Measurements from ENCODE around the gene LMO3.

DNA sequence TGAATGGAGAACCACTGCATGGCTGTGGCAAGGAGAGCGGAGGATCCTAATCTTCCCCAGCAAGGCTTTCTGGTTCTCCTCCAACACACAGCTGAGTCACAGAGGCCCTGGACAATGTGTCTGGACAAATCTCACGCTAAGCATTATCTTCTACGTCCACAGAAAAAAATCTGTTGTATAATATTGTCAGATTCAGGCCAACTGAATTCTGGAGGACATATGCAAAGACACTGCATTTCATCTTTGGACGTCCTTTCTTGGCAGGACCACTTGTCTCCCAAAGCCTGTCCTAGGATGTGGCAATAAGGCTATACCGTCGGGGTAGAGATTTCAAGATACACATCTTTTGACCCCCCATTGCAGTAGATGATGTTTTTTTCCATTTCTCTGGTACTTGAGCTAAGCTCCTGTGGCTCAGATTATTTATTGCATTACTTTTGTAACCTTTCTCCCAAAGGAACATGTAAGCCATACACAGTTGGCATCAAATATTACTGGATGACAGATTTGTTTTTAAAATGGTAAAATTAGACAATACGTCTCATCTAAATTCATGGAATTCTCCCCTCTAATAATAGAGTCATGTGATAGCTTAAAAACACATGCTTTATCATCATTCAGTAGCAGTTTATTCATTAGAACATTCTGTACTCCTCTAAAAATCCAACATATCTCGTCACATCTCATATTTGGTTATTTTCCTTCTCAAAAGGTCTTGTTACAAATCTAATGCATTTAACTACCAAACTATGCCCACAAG, 19.4 kb downstream of the LMO3 start:
- no peak for TF ChIP-seq PKNOX1 (IDR thresholded peaks at IDR 0.05)
- TF ChIP-seq L3MBTL2 (conservative IDR thresholded peaks at IDR 0.05): no peak
- no peak for TF ChIP-seq FOXM1 (IDR thresholded peaks at IDR 0.05; ENCODE audit: borderline replicate concordance)
- TF ChIP-seq FOXA1 (IDR thresholded peaks at IDR 0.05): no peak
- TF ChIP-seq LEF1 (IDR thresholded peaks at IDR 0.05; ENCODE audit: borderline replicate concordance): no peak
- no peak for TF ChIP-seq ELF4 (IDR thresholded peaks at IDR 0.05)
- TF ChIP-seq SP1 (IDR thresholded peaks at IDR 0.05): no peak
- TF ChIP-seq TARDBP (IDR thresholded peaks at IDR 0.05): no peak
